Measurements from ENCODE around the gene PDE9A.

GRCh38 chr21:42666925-42667324 is 13.5 kb downstream of the PDE9A start:
- TF ChIP-seq CEBPB (IDR thresholded peaks at IDR 0.05) = no peak
- TF ChIP-seq YY1 (IDR thresholded peaks at IDR 0.05; ENCODE audit: low read depth) = no peak
- no peak for TF ChIP-seq EP300 (IDR thresholded peaks at IDR 0.05; ENCODE audit: borderline replicate concordance)

Data from Ishikawa (cell line).